Stimulated activated CD8-positive, alpha-beta memory T cell treated with anti-CD3 and anti-CD28 coated beads, Interleukin-15, amount 100 ng/mL, for 24 hours (primary cell): ENCODE results near the gene HLA-DRA.
"Not testable (repeated sequence)": the region's sequence is repeated elsewhere in the genome, so short reads cannot be mapped to it uniquely, and the experiment has no call there.

Experiments used
- DNase-seq: peaks from one replicate; pipeline ENCODE4 v3.0.0-alpha.2; 2020; ENCODE audit warnings: low read depth

Gene HLA-DRA

DNA sequence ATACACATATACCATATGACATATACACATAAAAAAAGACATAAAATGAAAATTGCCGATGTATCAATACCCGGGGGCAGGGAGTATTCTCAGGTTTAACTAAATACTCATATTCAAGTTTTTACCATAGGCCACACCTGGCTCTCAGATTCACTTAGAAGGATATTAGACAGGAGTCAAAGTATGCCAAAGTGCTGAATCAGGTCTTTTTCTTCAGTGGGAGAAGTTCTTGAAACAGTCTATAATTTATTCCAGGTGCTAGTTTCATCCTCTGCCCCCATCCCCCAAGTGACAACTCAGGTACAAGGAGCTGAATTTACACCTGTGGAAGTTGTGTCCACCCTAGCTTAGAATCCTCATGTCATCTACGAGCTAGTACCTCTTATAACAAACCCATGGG lies 8.5 kb upstream of the HLA-DRA start:
- DNase-seq: no peak

DNA sequence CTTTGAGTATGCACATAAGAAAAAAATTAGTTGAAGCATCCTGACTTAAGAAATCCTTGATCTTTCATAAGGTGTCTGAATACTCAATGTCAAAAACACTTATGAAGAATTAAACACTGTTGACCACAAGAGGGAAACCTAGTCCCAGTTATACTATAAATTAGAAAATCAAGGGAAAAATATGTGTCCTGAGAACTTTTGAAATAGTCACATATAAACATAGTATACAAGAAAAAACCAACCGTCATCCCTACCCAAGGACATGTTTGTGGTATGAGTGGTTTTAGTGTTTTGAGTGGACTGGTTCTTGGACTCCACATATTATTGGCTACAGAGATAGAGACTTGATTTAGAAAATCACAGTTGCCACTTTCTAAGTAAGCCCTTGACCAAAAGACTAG lies 7.6 kb upstream of the HLA-DRA start:
- no peak for DNase-seq

DNA sequence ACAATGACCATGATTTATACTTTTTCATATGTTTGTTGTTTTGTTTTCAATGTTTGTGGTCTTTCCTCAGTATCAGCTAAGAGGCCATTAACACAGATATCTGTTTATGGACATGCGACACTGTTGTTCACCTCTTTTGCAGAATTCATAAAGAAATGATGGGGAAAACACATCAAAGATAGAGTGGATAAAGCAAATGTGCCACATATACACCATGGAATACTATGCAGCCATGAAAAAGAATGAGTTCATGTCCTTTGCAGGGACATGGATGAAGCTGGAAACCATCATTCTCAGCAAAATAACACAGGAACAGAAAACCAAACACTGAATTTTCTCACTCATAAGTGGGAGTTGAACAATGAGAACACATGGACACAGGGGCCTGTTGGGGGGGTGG lies 5.7 kb upstream of the HLA-DRA start:
- not testable (repeated sequence) for DNase-seq

DNA sequence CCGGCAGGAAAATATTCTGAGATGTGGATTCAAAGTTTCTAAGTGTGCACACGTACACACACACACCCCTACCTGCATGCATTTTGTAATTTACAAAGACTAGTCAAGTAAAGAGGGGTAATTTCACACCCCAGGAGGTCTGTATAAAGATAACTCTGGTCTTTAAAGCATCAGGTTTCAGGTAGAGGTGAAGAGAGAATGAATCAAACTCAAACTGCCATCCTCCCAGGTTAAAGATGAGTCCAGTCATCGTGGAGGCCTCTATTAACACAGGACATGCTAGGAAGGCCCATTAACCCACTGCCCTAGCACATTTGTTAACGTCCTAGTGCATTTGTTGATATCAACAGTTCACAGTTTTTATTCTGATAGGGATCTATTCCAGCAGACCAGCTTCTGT lies 3.5 kb upstream of the HLA-DRA start:
- DNase-seq: no peak

DNA sequence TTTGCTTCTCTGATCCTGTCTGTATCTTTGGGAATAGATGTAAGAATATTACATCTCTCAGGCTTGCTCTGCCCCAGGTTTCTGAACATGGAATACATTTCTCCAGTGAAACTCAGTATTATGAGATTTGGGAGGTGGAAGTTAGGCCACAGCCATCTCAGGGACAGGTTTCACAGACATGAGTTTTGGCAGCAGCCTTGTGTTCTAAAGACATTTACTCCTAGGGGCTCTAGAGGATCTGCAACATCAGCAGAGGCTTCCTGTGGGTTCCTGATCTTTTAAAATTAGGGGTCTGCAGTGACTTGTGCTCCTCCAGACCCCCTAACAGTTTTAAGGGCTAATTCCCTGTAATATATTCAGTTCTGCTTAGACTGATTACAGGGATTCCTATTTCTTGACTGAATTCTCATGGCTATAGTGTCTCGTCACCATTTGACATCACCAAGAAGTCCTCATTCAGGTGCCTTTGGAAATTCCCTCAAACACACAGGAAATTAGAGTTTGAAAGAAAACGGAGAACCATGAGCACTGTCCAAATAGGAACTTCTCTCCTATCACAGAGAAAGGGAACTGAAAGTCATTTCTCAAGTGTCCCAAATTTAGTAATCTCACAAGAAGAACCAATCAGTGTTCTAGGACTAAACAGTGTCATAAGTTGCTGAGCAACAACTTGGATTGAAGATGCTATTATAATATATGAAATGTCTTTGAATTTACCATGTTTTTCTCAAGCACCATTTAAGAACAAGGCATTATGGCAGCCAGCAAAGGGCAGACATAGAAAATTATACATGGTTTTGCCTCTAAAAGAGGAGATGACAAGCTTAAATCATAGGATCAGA lies 2.5 kb upstream of the HLA-DRA start:
- no peak for DNase-seq

DNA sequence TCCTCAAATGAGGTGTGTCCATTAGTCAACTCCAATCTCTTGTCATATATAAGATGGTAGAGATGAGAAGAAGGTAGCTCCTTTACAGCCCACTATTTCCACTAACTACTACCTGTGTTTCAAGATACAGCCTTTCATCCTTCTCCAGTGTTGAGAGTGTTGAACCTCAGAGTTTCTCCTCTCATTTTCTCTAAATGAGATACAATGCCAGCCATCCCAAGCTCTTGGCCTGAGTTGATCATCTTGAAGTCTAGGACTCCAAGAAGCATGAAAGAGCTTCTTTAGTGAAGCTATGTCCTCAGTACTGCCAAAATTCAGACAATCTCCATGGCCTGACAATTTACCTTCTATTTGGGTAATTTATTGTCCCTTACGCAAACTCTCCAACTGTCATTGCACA lies 548 bp upstream of the HLA-DRA start:
- DNase-seq: no peak

DNA sequence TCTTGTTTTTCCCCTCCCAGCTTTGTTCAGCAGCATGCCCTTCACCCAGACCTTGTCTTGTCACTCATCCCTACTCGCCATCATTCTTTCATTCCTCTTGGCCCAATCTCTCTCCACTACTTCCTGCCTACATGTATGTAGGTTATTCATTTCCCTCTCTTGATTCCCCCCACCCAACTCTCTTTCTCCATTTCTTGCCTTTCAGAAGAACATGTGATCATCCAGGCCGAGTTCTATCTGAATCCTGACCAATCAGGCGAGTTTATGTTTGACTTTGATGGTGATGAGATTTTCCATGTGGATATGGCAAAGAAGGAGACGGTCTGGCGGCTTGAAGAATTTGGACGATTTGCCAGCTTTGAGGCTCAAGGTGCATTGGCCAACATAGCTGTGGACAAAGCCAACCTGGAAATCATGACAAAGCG lies 2.6 kb downstream of the HLA-DRA start:
- no peak for DNase-seq

DNA sequence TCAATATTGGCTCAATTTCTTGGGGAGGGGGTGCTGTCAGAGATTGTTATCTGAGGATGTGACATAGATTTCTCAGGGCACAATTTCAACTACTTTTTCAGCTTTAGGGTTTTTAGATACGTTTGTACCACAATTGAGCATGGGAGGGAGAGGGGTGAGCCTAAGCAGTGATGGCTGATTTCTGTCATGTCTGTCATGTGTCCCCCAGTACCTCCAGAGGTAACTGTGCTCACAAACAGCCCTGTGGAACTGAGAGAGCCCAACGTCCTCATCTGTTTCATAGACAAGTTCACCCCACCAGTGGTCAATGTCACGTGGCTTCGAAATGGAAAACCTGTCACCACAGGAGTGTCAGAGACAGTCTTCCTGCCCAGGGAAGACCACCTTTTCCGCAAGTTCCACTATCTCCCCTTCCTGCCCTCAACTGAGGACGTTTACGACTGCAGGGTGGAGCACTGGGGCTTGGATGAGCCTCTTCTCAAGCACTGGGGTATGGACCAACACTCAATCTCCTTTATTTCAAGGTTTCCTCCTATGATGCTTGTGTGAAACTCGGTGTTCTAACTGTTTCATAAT lies 3.4 kb downstream of the HLA-DRA start:
- DNase-seq: no peak

DNA sequence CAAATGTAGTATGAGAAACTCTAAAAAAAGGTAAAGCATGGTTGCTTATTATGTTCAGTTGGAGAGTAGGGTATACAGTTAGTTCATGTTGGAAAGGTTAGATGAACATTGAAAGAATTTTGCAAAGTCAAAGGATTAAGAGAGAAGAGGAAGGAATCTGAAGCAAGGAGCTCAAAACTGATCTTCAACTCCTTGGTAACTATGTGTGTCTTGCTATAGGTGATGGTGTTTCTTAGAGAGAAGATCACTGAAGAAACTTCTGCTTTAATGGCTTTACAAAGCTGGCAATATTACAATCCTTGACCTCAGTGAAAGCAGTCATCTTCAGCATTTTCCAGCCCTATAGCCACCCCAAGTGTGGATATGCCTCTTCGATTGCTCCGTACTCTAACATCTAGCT lies 4.7 kb downstream of the HLA-DRA start:
- DNase-seq: no peak

DNA sequence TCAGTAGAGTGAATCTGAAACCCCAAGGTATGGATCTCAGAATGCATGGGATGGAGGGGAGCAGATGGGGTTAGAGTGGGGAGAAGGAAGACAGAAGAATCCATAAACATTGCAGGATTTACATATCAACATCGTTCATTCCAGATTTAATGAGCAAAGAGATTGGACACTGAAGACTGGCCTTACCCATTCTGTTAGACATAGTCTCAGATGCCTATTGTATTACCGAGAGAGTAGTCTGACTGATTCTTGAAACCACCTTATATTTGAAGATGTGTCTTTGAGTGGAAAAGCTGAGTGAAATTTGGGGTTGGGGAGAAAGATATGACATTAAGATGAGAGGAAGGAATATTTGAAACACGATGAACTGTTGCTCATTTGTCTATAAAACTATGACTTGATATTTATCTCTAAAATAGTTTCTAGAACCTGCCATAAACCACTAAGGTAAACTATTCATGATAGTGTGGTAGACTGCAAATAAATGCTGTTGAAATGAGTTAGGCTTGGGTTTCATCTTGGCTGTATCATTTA lies 5.7 kb downstream of the HLA-DRA start:
- no peak for DNase-seq

DNA sequence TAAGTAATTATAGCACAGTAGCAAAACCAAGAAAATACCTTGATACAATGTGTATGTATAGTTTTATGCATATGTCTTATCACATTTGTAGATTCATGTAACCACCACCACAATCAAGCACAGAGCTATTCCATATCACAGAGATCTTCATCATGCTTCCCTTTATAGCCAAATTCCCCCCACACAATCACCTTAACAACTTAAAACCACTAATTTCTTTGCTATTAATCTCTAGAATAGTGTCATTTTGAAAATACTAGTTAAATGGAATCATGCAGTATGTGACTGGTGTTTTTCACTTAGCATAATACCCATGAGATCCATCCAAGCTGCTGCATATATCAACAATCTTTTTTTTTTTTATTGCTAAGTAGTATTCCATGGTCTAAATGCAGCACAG lies 8.2 kb downstream of the HLA-DRA start:
- no peak for DNase-seq

DNA sequence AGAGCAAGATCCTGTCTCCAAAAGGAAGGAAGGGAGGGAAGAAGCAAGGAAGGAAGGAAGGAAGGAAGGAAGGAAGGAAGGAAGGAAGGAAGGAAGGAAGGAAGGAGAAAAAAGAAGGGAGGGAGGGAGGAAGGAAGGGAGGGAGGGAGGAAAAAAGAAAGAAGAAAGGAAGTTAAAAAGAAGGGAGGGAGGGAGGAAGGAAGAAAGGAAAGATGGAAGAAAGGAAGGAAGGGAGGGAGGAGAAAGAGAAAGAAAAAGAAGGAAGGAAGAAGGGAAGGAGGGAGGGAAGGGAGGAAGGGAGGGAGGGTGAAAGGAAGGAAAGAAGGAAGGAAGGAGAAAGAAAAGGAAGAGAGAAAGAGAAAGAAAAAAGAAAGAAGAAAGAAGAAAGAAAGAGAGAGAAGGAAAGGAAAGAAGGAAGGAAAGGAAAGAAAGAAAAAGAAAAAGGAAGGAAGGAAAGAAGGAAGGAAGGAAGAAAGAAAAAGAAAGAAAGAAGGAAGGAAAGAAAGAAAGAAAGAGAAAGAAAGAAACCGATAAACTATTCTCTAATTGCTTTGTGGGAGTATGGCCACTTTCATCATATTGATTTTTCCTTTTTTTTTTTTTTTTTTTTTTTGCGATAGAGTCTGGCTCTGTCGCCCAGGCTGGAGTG lies 9.5 kb downstream of the HLA-DRA start:
- no peak for DNase-seq

DNA sequence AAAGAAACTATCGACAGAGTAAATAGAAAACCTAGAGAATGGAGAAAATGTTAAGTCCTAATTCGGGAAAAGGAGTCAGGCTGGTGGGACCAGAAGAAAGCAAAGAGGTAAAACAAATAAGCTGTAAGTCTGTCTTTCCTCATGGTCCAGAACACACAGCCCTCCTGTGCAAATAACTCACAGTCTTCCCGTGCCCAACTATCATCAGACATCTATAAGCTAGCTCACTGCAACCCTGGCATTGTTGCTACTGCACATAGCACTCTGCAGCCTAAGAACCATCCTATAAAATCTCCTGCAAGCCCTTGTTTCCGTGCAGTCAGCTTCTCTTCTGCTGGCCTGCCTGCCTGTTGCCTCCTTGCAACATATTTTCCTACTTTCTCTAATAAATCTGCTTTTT lies 17.4 kb downstream of the HLA-DRA start:
- no peak for DNase-seq

DNA sequence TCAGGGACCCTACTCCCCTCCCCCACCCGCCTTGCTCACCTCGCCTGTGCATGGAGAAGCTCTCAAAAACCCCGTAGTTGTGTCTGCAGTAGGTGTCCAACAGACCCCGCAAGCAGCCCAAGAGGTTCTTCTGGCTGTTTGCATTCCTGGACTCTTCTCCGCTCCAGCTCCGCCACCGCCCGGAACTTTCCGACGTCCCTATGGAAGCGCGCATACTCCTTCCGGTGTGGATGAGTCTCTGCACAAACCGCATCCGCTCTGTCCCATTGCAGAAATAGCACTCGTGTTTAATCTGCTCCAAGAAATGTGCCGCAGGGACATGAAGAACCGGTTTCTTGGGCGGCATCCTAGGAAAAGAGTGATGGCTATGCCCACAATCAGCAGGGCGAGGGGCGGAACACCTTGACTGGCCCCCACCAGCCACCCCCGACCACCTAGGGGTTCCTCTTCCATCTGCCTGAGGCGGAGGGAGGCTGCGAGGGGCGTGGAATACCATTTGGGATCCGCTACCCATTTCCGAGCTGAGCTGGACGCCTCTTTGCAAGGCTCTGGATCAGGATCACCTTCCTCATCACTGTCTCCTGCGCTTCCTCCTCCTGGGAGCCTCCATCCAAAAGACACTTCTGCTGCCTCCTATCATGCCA lies 20.2 kb downstream of the HLA-DRA start:
- DNase-seq: no peak

DNA sequence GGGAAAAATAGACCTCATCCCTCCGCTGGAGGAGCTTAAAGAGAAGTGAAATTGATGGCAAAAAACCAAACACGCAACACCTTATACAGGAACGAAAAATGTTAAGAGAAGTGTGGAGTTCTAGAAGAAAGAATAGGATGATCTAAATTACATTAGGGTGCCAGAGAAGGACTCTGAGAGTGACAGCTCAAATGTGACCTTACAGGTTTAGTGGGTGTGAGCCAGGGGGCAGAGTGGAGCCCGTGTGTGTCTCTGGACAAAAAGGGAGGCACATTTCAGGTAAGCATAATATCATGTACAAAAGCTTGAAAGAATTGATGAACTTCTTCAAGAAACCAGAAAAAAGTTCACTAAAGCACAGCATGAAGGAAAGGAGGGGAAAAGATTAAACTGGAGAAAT lies 20.8 kb downstream of the HLA-DRA start:
- no peak for DNase-seq

DNA sequence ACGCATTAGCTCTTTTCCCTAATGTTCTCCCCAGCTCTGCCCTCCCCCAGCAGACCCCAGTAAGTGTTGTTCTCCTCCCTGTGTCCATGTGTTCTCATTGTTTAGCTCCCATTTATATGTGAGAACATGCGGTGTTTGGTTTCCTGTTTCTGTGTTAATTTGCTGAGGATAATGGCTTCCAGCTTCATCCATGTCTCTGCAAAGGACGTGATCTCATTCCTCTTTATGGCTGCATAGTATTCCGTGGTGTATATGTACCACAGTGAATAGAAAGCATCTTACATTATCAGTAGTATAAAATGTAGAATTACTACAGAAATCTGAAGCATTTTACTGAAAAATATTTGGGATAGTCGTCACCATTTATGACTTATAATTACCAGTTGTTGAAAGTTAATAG lies 21.8 kb downstream of the HLA-DRA start:
- no peak for DNase-seq

DNA sequence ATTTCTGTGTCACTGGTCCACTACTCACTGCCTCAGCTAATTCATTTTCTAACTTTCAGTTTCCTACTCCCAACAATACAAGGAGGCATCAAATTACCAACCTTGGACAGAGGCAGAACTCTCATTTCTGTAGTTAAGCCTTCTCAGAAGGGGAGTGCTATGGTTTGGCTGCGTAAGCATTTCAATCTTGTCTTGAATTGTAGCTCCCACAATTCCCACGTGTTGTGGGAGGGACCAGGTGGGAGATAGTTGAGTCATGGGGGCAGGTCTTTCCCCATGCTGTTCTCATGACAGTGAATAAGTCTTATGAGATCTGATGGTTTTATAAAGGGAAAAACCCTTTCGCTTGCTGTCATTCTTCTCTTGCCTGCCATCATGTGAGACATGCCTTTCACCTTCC lies 22.9 kb downstream of the HLA-DRA start:
- no peak for DNase-seq

DNA sequence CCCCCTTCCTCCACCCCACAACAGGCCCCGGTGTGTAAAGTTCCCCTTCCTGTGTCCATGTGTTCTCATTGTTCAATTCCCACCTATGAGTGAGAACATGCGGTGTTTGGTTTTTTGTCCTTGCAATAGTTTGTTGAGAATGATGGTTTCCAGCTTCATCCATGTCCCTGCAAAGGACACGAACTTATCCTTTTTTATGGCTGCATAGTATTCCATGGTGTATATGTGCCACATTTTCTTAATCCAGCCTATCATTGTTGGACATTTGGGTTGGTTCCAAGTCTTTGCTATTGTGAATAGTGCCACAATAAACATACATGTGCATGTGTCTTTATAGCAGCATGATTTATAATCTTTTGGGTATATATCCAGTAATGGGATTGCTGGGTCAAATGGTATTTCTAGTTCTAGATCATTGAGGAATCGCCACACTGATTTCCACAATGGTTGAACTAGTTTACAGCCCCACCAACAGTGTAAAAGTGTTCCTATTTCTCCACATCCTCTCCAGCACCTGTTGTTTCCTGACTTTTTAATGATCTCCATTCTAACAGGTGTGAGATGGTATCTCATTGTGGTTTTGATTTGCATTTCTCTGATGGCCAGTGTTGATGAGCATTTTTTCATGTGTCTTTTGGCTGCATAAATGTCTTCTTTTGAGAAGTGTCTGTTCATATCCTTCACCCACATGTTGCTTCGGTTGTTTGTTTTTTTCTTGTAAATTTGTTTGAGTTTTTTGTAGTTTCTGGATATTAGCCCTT lies 28.2 kb downstream of the HLA-DRA start:
- DNase-seq: not testable (repeated sequence)

DNA sequence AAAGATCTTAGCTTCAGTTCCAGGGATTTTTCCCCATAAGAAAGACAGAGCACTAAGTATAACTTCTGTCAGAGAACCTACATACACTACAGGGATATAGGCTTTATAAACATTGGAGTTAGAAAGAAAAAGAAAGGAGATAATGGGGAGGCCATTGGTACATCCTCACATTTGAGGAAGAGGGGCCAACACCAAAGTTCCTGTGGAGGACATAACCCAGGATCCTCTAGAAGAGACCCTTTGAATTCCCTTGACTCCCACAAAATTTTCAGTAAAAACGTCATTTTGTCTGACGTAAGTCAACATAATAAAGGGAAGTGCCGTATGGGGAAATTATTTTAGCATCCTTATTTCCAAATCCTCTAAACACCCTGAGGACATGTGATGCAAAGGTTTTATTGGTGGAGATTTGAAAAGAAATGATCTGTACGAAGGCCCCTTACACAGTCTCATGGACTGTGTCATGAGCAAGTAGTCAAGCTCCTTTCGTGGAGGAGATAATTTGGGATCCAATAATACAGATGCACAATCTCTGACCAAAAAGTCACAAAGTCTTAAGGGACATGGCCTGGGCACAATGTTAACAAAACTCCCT lies 33.2 kb downstream of the HLA-DRA start:
- no peak for DNase-seq

DNA sequence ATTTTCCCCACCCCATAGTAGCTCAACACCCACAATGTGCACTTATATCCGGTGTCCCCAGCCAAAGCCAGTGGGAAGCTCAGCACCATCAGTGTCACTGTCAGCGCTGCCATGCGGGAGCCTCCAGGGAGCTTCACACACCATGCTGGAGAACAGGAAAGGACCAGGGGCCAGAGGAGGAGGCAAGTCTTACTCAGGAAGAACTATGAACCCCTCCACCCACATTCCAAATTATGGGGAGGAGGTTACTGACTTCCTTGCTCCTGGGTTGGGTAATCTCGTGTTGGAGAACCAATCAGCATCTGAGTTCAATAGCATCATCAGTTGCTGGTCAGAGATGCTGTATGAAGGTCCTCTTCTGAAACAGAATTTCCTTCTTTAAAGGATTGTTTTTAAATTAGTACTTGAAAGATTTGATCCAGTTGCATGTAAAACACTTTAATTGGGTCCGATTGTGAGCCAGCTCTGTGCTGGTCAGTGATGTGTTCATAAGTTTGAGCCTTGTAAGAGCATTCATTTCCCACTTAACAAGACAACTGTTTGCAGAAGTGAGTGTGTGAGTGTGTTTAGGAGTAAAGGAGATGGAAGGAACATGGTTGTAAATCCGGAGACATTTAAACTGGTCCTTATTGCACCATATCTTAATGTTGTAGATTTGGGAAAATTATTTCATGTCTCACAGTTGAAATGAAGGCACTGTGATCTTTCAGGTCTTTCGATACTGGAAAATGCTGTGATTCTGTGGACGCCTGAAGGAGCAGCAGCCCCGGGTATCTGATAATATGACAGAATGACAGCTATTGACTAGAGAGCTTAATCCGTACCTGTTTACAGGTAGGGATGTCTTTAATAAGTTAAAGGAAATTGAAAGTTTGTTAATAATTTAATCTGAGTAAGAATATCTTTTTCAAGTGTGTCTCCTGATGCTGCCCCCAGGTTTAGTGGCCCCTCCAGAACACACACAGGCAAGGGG lies 34.0 kb downstream of the HLA-DRA start:
- not testable (repeated sequence) for DNase-seq
